HepG2 (cell line): Measurements from ENCODE around the gene DENND4A. TPM values are rescaled to one million over a fixed set of nuclear protein-coding genes. Genes with fewer than 3 reads are reported as not detected.

Experiments
- BCL6 ChIP-seq: IDR thresholded peaks from 2 replicates; pipeline ENCODE4 v1.6.1; 2016; ENCODE audit warnings: missing genetic modification reagents, missing compliant biosample characterization
- HMGXB4 ChIP-seq, 2 experiments: sonication (generic) in 1 of 2; formaldehyde crosslinking in 1 of 2; IDR thresholded peaks; 2 replicates each; pipeline versions ENCODE4 v1.4.0 to v1.6.1; 2018 to 2020; ENCODE audit warnings: missing genetic modification reagents in 2 of 2, borderline replicate concordance in 1 of 2, low read depth in 1 of 2, mild to moderate bottlenecking in 1 of 2, missing biosample characterization in 1 of 2
- HNF4G ChIP-seq, 2 experiments: sonication (generic) in 1 of 2; formaldehyde crosslinking in 1 of 2; IDR thresholded peaks; 2 replicates each; pipeline versions ENCODE4 v1.4.0 to v1.6.1; 2011 to 2020; ENCODE audit warnings: borderline replicate concordance in 2 of 2, low read depth in 2 of 2, mild to moderate bottlenecking in 2 of 2, low read length in 1 of 2, missing genetic modification reagents in 1 of 2, moderate library complexity in 1 of 2
- KAT7 ChIP-seq: IDR thresholded peaks from 2 replicates; pipeline ENCODE4 v1.6.1; 2018; ENCODE audit warnings: borderline replicate concordance, missing compliant biosample characterization
- MAFF ChIP-seq: IDR thresholded peaks from 2 replicates; pipeline ENCODE4 v1.6.1; 2011; ENCODE audit warnings: low read depth, low read length, improper control_type of control experiment
- NFIC ChIP-seq: IDR thresholded peaks from 2 replicates; pipeline ENCODE4 v1.6.1; 2012; ENCODE audit warnings: mild to moderate bottlenecking, low read length, inconsistent platforms
- NRL ChIP-seq: sonication (generic); formaldehyde crosslinking; IDR thresholded peaks from 2 replicates; pipeline ENCODE4 v1.5.0; 2020; ENCODE audit warnings: missing genetic modification reagents, mild to moderate bottlenecking, moderate library complexity, borderline replicate concordance
- PHF21A ChIP-seq: sonication (generic); formaldehyde crosslinking; IDR thresholded peaks from 2 replicates; pipeline ENCODE4 v1.5.0; 2020; ENCODE audit warnings: mild to moderate bottlenecking, missing genetic modification reagents
- PREB ChIP-seq: sonication (generic); formaldehyde crosslinking; IDR thresholded peaks from 2 replicates; pipeline ENCODE4 v1.4.0; 2020; ENCODE audit warnings: missing genetic modification reagents
- SIN3A ChIP-seq: IDR thresholded peaks from 2 replicates; pipeline ENCODE4 v1.6.1; 2011; ENCODE audit warnings: low read depth, mild to moderate bottlenecking, control low read depth, low read length, borderline replicate concordance
- TGIF2 ChIP-seq: IDR thresholded peaks from 2 replicates; pipeline ENCODE4 v1.6.1; 2016; ENCODE audit warnings: control low read depth, missing compliant biosample characterization
- ZBTB33 ChIP-seq: sonication (generic); formaldehyde crosslinking; IDR thresholded peaks from 2 replicates; pipeline ENCODE4 v1.4.0; 2020; ENCODE audit warnings: missing genetic modification reagents
- ZFP36L1 ChIP-seq: sonication (generic); formaldehyde crosslinking; IDR thresholded peaks from 2 replicates; pipeline ENCODE4 v1.8.0; 2022; ENCODE audit warnings: mild to moderate bottlenecking, missing genetic modification reagents, moderate library complexity
- ZNF335 ChIP-seq: sonication (generic); formaldehyde crosslinking; IDR thresholded peaks from 2 replicates; pipeline ENCODE4 v1.4.0; 2020; ENCODE audit warnings: missing genetic modification reagents
- ZNF33A ChIP-seq: sonication (generic); formaldehyde crosslinking; IDR thresholded peaks from 2 replicates; pipeline ENCODE4 v1.5.1; 2020; ENCODE audit warnings: missing genetic modification reagents, mild to moderate bottlenecking, moderate library complexity, borderline replicate concordance
- ZNF430 ChIP-seq: sonication (generic); formaldehyde crosslinking; IDR thresholded peaks from 2 replicates; pipeline ENCODE4 v1.9.0; 2021; ENCODE audit warnings: mild to moderate bottlenecking, missing genetic modification reagents
- ZNF572 ChIP-seq: sonication (generic); formaldehyde crosslinking; IDR thresholded peaks from 2 replicates; pipeline ENCODE4 v1.5.1; 2020; ENCODE audit warnings: mild to moderate bottlenecking, missing genetic modification reagents
- ZNF580 ChIP-seq: IDR thresholded peaks from 2 replicates; pipeline ENCODE4 v1.6.1; 2016; ENCODE audit warnings: low read depth, borderline replicate concordance
- polyA plus RNA-seq, 8 experiments: library from polyadenylated mRNA; depleted of rRNA in 3 of 8; stranded (reverse) in 7 of 8; unstranded in 1 of 8; fragments of >200 nt; fragmentation: Illumina TruSeq in 4 of 8; extraction: Trizol in 4 of 8; gene quantifications; 2 replicates each; pipeline versions ENCODE4 v1.2.1 to v1.2.3, GENCODE V29; 2011 to 2016; ENCODE audit warnings: low read depth in 4 of 8, missing spikeins in 1 of 8, mixed read lengths in 1 of 8; ENCODE audit not compliant: insufficient read depth in 1 of 8
- total RNA-seq, 5 experiments: library from RNA; depleted of rRNA; stranded (reverse); fragments of >200 nt; fragmentation: Illumina TruSeq; extraction: Trizol; gene quantifications; 2 replicates each; pipeline ENCODE4 v1.2.3, GENCODE V29; 2016; ENCODE audit warnings: low read depth in 1 of 5
- TF ChIP-seq, protein P1 (sequence below): sonication (generic); formaldehyde crosslinking; IDR thresholded peaks from 2 replicates; pipeline ENCODE4 v1.5.1; 2020; ENCODE audit warnings: missing genetic modification reagents, mild to moderate bottlenecking, borderline replicate concordance

Gene DENND4A
- total and polyA plus RNA-seq, 2 of the 13 experiments (the other 11 are each of a cell fraction or from before 2014, with no cell fraction given): 13.2 to 18.6 TPM

- TF ChIP-seq KAT7 (CRISPR knock-in tag) (peak; percentile 33; the same call in 1 of the 2 replicates), SIN3A (peak; percentile 63; the same call in 1 of the 2 replicates), NRL (0 out of 2 replicates have a peak, but pooled peaks have one; percentile 64), NFIC (no peak), TGIF2 (CRISPR knock-in tag) (peak; percentile 91), ZNF335 (CRISPR knock-in tag) (no peak), BCL6 (CRISPR knock-in tag) (peak; percentile 21; the same call in 1 of the 2 replicates), PHF21A (CRISPR knock-in tag) (peak; percentile 56; the same call in 1 of the 2 replicates), ZNF572 (CRISPR knock-in tag) (no peak), HMGXB4 (CRISPR knock-in tag; IDR thresholded peaks at IDR 0.05; ENCODE audit: borderline replicate concordance in 1 of 2, low read depth in 1 of 2) (peak in 1 of 2 experiments; percentile 56; a peak in 1 of 4 replicates), PREB (CRISPR knock-in tag) (no peak), MAFF (no peak), HNF4G (IDR thresholded peaks at IDR 0.05; ENCODE audit: borderline replicate concordance, low read depth, low read length) (no peak), HNF4G (CRISPR knock-in tag; IDR thresholded peaks at IDR 0.05; ENCODE audit: borderline replicate concordance, low read depth) (no peak), ZFP36L1 (0 out of 2 replicates have a peak, but pooled peaks have one; percentile 59), ZNF580 (CRISPR knock-in tag) (no peak), ZBTB33 (CRISPR knock-in tag) (no peak), ZNF33A (CRISPR knock-in tag) (no peak), ZNF430 (CRISPR knock-in tag) (0 out of 2 replicates have a peak, but pooled peaks have one; percentile 39)
- TF ChIP-seq, protein P1, sequence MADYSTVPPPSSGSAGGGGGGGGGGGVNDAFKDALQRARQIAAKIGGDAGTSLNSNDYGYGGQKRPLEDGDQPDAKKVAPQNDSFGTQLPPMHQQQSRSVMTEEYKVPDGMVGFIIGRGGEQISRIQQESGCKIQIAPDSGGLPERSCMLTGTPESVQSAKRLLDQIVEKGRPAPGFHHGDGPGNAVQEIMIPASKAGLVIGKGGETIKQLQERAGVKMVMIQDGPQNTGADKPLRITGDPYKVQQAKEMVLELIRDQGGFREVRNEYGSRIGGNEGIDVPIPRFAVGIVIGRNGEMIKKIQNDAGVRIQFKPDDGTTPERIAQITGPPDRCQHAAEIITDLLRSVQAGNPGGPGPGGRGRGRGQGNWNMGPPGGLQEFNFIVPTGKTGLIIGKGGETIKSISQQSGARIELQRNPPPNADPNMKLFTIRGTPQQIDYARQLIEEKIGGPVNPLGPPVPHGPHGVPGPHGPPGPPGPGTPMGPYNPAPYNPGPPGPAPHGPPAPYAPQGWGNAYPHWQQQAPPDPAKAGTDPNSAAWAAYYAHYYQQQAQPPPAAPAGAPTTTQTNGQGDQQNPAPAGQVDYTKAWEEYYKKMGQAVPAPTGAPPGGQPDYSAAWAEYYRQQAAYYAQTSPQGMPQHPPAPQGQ (CRISPR knock-in tag): no peak
Observed at GRCh38 chr15:65791335-65792137, 557 bp downstream of the DENND4A start (continued).
